ENCODE data around the gene MKLN1. TPM values are rescaled to one million over a fixed set of nuclear protein-coding genes. Genes with fewer than 3 reads are reported as not detected.

Gene MKLN1
- total RNA-seq, 1 experiment from 2014 or later, result 61.1 TPM

DNA sequence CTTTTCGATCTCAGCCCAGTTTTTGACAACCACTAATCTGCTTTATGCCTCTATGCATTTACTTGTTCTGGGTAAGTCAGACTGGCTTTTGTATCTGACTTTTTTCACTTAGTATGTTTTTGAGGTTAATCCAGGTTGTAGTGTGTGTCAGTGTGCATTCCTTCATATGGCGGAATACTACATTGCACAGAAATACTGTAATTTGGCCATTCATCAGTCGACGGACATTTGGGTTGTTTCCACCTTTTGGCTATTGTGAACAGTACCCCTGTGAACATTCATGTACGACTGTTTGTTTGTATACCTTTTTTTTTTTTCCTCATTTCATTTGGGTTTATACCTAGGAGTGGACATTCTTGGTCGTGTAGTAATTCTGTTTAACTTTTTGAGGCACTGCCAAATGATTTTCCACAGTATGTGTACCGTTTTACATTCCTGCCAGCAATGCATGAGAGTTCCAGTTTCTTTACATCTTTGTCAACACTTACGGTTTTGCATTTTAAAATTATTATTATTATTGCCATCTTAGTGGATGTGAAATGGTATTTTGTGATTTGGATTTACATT, 57.4 kb downstream of the MKLN1 start:
- Histone ChIP-seq H2AFZ (no peak overlapping the region), H3K36me3 (ENCODE audit: low read depth) (peaks cover 15% of the 10 kb centered on the region; the same call in 1 of the 2 replicates), H3F3A (ENCODE audit: insufficient read depth, low read depth) (peaks cover 17% of the 10 kb centered on the region), H3K4me3 (no peak overlapping the region), H3K27me3 (ENCODE audit: insufficient read depth, low read depth) (no peaks in the 10 kb centered on the region), H3K9me3 (ENCODE audit: insufficient read depth, low read depth) (no peaks in the 10 kb centered on the region), H3K79me2 (ENCODE audit: low read depth) (peaks cover 56% of the 10 kb centered on the region), H3K9me2 (ENCODE audit: insufficient read depth) (no peaks in the 10 kb centered on the region), H4K20me1 (ENCODE audit: insufficient read depth) (peaks cover 10% of the 10 kb centered on the region), H3K4me2 (no peak overlapping the region), H3K27ac (no peak overlapping the region), H3K4me1 (replicated peaks; ENCODE audit: insufficient read depth) (no peaks in the 10 kb centered on the region)
- ChIA-PET POLR2A (ENCODE audit: unreplicated experiment) (no interaction called here), CTCF (interaction anchor here (0.6 kb wide), 1 partner anchor 16 kb away, joined by 6 read pairs; no protein-coding TSS in a partner anchor)
- no TSS peak for BruUV-seq (replicated peaks)
- intact Hi-C loops (cut with micrococcal nuclease; ENCODE audit: unreplicated experiment), result no loop called here
- no peak for TF ChIP-seq EZH2 (IDR thresholded peaks at IDR 0.05; ENCODE audit: low read depth)
- TF ChIP-seq, protein P1, sequence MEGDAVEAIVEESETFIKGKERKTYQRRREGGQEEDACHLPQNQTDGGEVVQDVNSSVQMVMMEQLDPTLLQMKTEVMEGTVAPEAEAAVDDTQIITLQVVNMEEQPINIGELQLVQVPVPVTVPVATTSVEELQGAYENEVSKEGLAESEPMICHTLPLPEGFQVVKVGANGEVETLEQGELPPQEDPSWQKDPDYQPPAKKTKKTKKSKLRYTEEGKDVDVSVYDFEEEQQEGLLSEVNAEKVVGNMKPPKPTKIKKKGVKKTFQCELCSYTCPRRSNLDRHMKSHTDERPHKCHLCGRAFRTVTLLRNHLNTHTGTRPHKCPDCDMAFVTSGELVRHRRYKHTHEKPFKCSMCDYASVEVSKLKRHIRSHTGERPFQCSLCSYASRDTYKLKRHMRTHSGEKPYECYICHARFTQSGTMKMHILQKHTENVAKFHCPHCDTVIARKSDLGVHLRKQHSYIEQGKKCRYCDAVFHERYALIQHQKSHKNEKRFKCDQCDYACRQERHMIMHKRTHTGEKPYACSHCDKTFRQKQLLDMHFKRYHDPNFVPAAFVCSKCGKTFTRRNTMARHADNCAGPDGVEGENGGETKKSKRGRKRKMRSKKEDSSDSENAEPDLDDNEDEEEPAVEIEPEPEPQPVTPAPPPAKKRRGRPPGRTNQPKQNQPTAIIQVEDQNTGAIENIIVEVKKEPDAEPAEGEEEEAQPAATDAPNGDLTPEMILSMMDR (conservative IDR thresholded peaks at IDR 0.05), result no peak
- DNase-seq, result no peak

DNA sequence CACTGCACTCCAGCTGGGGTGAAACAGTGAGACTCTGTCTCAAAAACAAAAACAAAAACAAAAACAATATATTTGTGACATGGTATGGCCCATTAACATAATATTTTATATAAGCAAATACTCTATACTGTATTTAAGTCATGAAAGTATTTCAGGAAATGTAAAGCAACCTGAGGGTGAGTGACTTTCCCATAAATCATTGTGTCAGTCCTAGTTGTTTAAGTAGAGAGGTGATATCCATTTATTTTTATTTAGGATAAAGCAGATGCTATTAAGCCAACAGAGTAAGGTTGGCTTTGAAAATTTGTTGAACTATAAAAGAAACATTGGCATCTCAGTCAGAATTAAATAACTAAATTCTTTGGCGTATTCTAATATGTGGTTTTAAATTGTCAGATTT, 60.5 kb downstream of the MKLN1 start:
- no peak overlapping the region for H3K4me2 ChIP-seq
- TF ChIP-seq, protein P1 (conservative IDR thresholded peaks at IDR 0.05), result no peak
- TF ChIP-seq EZH2 (IDR thresholded peaks at IDR 0.05; ENCODE audit: low read depth), result no peak
- peaks cover 5% of the 10 kb centered on the region; the same call in 1 of the 2 replicates for H4K20me1 ChIP-seq (ENCODE audit: insufficient read depth)
- peaks cover 51% of the 10 kb centered on the region for H3K79me2 ChIP-seq (ENCODE audit: low read depth)
- intact Hi-C loops (cut with micrococcal nuclease; ENCODE audit: unreplicated experiment), result no loop called here
- peaks cover 15% of the 10 kb centered on the region; the same call in 1 of the 2 replicates for H3K36me3 ChIP-seq (ENCODE audit: low read depth)
- H3F3A ChIP-seq (ENCODE audit: insufficient read depth, low read depth), result peaks cover 10% of the 10 kb centered on the region
- no peak overlapping the region for H2AFZ ChIP-seq
- no TSS peak for BruUV-seq (replicated peaks)
- H3K4me1 ChIP-seq (replicated peaks; ENCODE audit: insufficient read depth), result no peaks in the 10 kb centered on the region
- no peak overlapping the region for H3K27ac ChIP-seq
- no peak for DNase-seq
- no peaks in the 10 kb centered on the region for H3K9me3 ChIP-seq (ENCODE audit: insufficient read depth, low read depth)
- no peak overlapping the region for H3K4me3 ChIP-seq
- CTCF ChIA-PET, result no interaction called here
- no peaks in the 10 kb centered on the region for H3K27me3 ChIP-seq (ENCODE audit: insufficient read depth, low read depth)
- no peaks in the 10 kb centered on the region; the same call in 1 of the 2 replicates for H3K9me2 ChIP-seq (ENCODE audit: insufficient read depth)
- POLR2A ChIA-PET (ENCODE audit: unreplicated experiment), result no interaction called here

DNA sequence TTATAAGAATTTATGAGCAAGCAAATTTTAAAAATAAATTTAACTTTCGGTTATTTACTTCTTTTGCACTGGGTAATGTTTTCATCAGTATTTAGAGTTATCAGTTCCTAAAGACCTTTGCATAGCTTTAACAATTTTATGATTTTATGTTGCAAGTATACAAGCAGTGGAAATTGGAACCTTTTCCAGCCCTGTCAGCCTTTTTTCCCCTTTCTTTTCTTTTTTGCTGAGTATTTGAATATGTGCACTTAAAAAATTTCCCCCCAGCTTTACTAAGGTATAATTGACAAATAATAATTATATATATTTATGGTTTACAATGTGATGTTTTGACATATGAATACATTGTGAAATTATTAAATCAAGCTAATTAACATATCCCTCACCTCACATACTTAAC, 62.6 kb downstream of the MKLN1 start:
- no peak overlapping the region for H3K4me2 ChIP-seq
- TF ChIP-seq EZH2 (IDR thresholded peaks at IDR 0.05; ENCODE audit: low read depth), result no peak
- TF ChIP-seq, protein P1 (conservative IDR thresholded peaks at IDR 0.05), result no peak
- CTCF ChIA-PET, result no interaction called here

More for the DNA sequence above, 62.6 kb downstream of the MKLN1 start:
- Histone ChIP-seq H3F3A (ENCODE audit: insufficient read depth, low read depth) (peaks cover 8% of the 10 kb centered on the region), H3K4me3 (no peak overlapping the region), H3K36me3 (ENCODE audit: low read depth) (peaks cover 20% of the 10 kb centered on the region; the same call in 1 of the 2 replicates), H3K79me2 (ENCODE audit: low read depth) (peaks cover 38% of the 10 kb centered on the region), H3K27ac (no peak overlapping the region), H4K20me1 (ENCODE audit: insufficient read depth) (0 out of 2 replicates have a peak, but pooled peaks cover 9% of the 10 kb centered on the region), H3K4me1 (replicated peaks; ENCODE audit: insufficient read depth) (no peaks in the 10 kb centered on the region), H3K27me3 (ENCODE audit: insufficient read depth, low read depth) (no peaks in the 10 kb centered on the region), H3K9me3 (ENCODE audit: insufficient read depth, low read depth) (no peaks in the 10 kb centered on the region), H2AFZ (no peak overlapping the region), H3K9me2 (ENCODE audit: insufficient read depth) (no peaks in the 10 kb centered on the region; the same call in 1 of the 2 replicates)
- POLR2A ChIA-PET (ENCODE audit: unreplicated experiment), result interaction anchor here (0.6 kb wide), 1 partner anchor 28 kb away, joined by 5 read pairs; no protein-coding TSS in a partner anchor
- intact Hi-C loops (cut with micrococcal nuclease; ENCODE audit: unreplicated experiment), result no loop called here
- no TSS peak for BruUV-seq (replicated peaks)
- no peak for DNase-seq
